Stimulated activated CD4-positive, alpha-beta T cell treated with anti-CD3 and anti-CD28 coated beads, Interleukin-1b, Interleukin-23, amount 100 ng/mL, for 1 hour (primary cell): ENCODE measurements around the gene GAS2L2.

Source experiments
- DNase-seq, 2 donors: peaks; one replicate each; pipeline ENCODE4 v3.0.0-alpha.2; 2020; ENCODE audit warnings: low read depth in 2 of 2

Gene GAS2L2

DNA sequence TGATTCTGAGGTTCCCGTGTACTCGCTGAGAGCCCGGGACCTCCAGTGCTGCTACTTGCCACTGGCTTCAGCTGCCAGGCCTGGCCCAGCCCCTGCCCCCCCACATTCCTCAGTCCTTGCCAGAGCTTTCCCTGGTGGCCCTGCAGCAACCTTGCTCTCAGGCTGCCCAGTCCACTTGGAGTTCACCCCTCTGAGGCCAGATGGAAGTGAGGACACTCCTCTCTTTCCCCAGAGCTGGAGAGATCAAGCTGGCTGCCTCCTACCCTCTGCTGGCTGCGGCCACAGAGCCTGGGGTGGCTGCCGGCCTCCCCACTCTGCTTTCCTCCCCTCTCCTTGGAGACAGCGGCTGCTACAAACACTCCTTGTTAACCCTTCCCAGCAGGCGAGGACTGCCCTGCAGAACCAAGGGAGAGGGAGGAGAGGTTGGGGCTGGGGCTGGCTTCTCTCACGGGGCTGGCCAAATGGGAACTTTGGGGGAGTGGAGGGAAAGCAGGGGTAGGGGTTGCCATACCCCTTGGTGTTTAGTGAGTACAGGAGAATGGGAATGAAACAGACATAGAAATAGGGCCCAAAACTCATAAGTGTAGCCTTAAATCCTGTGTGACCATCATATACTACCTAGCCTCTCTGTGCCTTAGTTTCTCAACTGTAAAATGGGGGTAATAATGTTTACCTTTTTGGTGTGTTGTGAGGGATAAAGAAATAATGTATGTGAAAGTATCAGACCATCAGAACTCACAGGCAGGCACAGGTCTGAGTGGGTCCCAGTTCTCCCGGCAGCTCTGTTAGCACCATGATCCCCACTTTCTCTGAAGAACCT, at the start of gene GAS2L2:
Gene GAS2L2, minus strand, starts transcription at position 295 of the 820 bp plus-strand sequence. CDS start 389 bp downstream, outside the sequence.
- DNase-seq, result no peak

DNA sequence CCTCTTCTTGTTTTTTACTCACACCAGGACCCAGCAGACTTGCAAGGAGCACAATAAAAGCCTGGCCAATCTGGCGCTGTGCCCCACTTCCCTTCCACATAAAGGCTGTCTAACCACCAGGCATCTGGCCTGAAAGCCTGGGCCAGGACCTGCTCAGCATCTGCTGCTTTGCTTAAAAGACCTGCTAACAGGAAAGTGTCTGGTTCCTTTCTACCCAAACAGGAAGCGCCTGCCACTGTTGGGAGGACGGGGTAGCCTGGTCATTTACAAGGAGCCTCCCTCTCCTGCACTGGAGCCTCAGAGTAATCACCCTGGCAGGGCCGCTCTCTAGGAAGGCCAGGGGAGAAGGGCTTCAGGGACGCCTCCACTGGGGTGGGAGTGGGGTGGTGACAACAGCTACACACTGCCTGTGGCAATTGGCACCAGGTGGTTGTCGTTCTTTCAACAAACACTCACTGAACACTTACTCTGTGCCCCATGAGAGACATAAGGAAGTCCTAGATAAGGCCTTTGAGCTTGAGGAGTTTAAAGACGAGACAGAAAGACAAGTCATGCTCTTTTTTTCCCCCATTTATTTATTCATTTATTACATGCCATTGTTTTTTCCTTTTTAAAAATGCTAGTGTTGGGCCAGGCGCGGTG, 48.7 kb upstream of the GAS2L2 start:
- DNase-seq, result no peak

DNA sequence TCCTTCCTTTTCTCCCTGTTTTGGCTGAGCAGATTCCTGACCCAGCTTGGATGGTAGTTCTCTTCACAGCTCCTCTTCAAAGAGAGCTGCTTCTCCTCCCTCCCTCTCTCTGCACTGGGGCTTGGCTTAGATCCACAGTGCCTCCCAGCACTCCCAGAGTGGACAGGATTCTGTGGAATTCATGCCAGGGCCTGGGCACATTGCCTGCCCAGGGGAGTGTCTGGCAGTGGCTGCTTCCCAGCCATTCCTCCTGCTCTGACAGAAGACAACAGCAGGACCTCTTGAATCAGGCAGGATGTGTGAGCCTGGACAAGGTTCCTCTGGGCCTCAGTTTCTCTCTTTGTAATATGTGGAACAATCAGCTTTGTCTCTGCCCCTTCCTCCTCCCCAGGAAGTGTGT, 46.9 kb upstream of the GAS2L2 start:
- DNase-seq, result no peak

DNA sequence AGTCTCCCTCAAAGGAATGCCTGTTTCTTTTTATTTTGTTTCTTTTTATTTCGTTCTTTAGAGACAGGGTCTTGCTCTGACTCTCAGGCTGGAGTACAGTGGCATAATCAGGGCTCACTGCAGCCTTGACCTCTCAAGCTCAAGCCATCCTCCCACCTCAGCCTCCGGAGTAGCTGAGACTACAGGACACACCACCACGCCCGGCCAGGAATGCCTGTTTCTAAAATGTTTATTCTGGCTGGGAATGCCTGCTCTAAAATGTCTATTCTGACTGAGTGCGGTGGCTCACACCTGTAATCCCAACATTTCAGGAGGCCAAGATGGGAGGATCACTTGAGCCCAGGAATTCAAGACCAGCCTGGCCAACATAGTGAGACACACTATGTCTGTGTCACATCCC, 44.9 kb upstream of the GAS2L2 start:
- DNase-seq, result no peak

DNA sequence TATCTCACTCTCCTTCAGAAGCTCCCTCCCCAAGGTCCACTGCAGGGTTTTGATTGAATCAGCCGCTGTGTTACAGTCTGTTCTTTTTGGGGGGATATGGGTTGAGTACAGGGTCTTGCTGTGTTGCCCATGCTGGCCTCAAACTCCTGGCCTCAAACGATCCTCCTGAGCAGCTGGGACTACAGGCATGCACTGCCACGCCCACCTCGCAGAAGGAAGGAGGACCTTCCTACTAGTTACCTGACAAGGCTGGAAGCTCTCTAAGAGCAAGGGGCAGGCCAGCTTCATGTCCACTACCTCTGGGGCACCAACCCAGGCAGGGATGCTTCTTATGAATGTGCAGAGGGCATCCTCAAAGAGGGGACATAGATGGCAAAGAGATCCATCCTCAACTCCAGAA, 44.3 kb upstream of the GAS2L2 start:
- DNase-seq, result no peak

DNA sequence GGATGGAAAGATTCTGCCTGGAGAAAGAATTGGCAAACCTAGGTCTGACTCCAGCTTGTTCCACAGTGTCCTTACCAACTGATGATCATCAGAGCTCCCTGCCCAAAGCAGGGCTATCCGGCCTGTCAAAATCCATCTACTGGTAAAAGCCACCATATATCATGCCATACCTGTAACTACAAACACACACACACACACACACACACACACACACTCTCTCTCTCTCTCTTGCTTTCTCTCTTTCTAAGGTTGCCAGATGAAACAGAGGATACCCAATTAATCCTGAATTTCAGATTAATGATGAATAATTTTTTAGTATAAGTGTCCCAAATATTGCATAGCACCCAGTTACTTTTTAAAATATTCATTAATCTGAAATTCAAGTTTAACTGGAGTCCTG, 43.9 kb upstream of the GAS2L2 start:
- DNase-seq, result no peak

DNA sequence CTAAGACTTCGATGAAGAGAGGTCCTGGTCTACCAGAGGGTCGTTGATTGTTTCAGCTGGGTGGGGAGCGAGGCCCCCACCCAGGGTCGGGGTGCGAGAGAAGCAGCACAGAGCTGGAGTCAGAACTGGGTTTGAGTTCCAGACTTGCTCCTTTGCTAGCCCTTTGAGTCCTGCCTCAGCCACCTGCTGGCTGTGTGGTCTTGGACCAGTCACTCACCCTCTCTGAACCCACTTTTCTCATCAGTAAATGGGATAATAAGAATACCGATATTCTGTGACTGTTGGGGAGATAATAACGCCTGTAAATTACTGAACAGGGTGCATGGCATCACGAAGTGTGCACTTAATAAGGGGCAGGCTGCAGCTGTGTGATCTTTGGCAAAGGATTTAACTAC, 42.8 kb upstream of the GAS2L2 start:
- no peak for DNase-seq

DNA sequence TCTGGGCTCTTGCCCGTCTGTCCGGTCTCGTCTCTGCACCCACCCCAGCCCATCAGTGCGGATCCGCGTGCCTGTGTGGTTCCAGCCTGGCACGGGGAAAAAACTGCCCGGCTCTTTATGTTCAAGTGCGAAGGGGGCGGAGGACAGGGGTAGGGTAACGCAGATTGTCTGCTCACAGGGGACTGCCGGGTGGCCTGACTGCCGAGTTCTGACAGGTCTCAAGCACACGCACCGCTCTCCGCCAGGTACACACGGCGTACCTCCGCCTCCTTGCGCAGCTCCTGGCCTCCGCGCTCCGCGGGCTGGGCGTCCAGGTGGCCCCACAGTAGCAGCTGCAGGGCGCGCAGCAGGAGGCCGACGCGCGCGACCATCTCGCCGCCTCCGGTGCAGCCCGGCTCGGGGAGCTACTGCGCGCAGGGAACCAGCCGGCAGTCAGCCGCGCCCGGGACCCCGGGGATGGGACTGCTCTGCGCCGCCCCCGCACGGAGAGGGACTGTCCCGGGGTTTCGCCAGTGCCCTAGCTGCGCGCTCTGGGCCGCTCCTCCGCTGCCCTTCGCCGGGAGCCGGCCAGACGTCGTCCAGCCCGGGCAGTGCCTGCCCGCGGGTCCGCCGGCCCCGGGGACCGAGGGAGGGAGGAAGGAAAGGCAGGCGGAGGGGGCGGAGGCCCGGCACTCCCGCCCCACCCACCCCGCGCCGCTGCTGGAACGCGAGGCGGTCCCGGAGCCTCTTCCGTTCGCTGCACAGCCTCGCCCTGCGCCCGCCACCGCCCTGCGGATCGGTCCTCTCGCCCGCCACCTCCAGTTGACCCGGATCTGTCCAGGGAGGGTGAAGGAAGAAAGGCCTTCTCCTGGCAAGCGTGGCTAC, 42.2 kb upstream of the GAS2L2 start, which contains the start of gene MMP28:
Gene MMP28, minus strand, starts transcription at position 635 of the 864 bp plus-strand sequence. Its CDS starts 264 bp downstream, at position 371.
- DNase-seq, result no peak

DNA sequence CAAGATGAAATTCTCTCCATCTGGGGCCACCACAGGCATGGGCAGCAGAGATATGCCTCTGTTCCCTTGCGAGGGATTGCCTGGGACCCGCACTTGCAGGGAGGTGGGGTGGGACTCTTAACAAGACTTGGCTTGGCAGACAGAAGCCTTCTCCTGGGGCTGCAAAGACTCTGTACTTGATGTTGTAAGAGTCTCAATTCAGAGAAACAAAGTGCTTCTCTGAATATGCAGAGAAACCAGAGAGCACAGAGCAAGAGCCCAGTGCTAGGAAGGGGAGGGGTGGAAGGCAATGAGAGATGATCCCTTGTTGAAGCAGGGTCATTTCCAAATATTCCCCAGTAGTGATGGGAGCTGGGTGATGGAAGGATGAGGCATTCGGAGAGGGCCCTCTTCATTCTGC, 40.2 kb upstream of the GAS2L2 start:
- DNase-seq, result no peak

DNA sequence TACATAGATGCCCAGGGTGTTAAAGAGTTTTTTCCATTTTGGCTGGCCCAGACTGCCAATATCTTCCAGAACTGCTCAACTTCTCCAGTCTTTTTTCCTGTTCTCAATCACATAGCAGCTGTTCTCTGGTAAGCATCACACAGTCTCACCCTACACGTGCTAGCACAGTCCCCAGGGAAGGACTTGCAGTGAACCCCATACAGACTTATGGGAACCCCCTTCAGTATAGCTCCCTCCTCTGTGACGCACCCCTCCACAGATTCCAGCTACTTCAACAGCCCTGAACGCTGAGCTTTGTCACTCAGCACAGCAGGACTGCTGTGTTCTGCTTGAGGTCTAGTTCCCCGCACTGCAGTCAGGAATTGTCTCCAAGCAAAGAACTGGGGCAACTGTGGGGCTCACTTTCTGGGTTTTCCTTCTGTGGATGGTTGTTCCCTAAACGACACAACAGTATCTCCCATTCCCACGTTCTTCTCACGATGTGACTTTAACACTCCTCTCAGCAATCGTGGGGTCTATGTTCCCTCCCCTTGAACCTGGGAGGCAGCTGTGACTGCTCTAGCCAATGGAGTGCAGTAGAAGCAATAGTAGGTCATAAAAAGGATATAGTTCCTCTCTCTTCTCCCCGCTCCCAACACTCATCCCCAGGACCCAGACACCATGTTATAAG, 38.8 kb upstream of the GAS2L2 start:
- no peak for DNase-seq

DNA sequence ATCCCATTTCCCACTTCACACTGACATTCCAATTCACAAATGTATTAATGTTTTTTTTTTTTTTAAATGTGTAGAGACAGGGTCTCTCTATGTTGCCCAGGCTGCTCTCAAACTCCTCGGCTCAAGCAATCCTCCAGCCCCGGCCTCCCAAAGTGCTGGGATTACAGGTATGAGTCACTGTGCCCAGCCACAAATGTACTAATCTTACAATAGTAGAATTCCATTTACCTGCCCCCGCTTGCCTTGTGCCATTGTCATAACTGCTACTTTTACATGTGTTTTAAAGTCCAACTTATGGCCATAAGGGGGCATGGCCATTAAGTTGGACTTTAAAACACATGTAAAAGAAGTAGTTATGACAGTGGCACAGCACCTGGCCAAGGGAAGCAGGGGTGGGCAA, 37.8 kb upstream of the GAS2L2 start:
- no peak for DNase-seq

DNA sequence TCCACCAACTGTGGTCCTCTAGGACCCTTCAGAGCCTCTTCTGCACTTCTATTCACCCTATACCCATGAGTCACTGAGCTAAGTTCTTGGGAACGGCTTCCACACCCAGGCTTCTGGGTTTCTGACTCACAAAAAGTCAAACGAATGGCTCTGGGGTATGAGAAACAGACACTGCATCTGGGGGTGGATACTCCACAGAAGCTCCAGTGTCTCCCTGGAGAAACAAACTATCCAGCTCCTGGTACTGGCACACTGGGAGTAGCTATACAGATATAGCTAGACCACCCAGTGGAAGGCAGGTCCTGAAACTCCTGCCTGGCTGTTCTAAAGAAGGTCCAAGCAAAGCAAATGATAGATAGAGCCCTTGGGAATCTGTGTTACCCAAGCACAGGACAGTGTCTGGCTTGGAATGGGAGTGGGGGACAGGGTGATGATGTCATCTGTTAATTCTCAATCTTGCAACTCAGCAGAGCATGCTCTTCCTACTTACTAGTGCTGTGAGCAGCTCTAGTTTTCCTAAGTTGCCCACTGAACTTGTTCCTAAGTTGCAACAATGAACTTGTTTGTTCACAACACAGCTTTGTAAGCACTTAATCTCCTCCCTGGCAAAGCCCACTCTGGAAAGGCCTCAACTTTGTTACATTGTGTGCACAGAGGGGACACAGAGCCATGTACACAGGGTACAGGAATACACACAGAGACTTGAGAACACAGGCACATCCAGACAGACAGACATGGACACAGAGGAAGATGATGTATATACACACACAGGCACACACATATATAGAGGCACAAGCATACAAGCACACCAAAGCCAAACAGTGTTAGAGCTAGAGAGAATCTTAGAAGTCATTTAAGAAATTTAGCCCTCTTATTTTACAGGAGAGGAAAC, 35.7 kb upstream of the GAS2L2 start:
- DNase-seq, result no peak

DNA sequence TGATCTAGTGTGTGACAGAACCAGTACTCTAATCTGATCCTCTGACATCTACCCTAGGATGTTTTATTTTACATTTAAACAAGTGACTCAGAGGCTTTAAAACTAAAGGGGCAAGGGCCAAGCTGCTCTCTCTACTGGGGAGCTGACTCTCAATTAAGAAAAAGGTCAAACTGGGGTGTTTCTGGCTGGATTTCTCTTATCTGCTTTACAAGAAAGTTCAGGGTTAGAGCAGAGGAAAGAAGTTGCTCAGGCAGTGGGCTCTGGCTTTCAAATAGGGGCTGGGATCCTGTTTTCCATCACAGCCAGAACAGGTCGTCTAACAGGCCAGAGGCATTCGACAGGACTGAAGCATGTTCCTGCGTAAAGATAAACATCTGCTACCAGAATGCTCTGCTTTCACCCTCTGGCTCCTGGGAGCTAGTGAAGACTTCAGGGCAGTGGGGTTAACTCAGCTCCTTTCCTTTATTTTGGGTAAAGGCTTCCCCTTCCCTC, 33.9 kb upstream of the GAS2L2 start:
- DNase-seq, result no peak

DNA sequence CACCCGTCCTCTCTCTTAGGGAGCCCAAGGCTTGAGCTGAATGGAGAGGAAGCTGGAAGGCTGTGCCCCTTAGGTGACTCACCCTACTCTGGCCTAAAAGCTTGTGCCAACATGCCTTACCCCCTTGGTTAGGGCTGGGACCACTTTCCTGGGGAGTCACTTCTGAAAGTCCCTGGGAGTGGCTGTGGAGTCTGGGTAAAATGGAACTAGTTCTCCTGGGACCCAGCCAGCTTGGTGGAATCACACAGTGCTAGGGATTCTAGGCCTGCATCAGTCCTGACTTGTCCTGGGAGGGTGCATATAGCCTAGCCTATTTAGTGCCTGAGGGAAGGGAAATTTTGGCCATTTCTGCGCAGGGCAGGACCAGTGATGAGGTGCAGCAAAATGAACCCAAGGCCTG, 31.9 kb upstream of the GAS2L2 start:
- DNase-seq, result no peak

DNA sequence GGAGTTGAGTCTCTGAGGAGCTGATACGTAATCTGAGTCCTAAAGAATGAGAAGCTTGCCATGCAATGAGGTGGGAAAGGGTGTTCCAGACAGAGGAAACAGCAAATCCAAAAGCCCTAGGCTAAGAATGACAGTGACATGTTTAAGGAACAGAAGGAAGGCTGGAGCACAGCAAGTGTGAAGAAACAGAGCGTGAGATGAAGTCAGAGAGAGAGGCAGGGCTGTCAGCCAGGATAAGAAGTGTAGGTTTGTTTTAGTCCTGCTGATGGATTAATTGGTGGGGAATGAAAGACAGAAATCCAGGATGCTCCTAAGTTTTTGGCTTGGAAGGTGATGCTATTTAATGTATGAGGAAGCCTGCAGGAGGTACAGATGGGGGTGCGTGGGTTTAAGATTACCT, 27.9 kb upstream of the GAS2L2 start:
- no peak for DNase-seq

DNA sequence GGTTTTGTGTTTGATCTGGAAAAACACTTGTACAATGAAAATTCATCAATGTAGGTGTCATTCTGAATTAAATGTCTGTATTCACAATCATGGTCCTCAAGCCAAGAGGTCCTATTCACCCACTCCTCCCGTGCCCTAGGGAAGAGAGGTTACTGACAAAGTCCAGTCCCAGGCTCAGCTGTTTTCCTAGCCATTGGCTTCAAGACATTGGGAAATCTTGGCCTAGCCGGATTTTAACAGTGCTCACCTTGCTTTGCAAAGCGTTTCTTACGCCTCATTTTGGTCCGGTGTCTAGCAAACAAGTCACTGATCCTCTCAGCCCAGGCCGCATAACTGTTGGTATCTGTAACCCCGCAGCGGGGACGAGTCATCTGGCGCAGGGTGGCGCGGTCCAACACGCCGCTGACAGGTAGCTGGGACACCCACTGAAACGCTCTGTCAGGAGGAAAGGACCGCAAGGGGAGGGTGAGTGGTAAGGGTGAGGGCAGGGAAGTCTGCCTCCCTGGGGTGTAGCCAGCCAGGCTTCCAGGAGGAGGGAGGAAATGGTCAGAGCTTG, 25.7 kb upstream of the GAS2L2 start:
- no peak for DNase-seq

DNA sequence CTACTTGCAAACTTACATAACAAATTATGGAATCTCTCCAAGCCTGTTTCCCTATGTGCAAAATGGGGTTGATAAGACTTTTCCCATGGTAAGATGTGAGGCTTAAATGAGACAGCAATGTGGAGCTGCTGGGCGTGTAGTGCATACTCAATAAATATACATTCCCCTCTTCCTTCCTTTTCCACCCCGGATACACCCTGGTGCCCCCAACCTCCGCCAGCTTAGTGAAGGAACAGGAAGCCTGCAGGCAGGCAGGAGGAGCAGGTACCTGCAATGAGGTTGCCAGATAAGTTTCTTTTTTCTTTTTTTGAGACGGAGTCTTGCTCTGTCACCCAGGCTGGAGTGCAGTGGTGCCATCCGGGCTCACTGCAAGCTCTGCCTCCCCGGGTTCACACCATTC, 22.5 kb upstream of the GAS2L2 start:
- no peak for DNase-seq

DNA sequence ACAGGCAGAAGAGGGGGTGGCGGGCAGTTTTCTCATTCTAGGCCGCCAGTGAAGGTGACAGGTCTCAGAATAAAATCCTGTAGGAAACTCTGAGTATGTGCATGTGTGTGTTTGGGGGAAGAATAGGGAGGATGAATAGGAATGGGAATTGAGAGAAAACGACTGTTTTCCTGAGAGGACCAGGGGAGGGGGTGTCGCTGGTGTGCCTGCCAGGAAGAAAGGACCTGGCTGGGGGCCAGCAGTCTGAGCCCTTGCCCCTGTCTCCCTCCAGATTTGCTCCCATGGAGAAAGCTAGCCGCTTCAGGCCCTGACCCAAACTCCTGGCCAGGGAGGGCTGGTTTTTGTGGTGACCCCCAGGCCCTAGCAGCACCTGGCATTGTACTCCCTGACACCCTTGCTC, 22.0 kb upstream of the GAS2L2 start:
- DNase-seq, result no peak

DNA sequence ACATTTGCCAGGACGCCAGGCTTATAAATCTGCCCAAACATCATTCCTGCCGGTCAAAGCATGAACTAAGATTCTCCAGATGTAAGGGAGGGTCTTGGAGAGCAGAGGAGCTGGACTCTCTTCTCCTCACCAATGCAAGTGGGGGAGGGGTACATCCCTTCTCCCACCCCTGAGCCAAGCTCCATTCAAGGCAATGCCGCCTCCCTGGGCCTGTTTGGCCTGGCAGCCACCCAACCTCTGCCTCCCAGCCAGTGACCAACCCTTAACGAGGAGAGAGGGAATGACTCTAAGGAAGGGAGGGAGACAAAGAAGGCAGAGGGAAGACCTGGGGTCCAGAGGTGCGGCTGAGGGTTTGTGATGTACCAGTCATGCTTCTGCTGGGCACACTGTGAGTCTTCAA, 21.5 kb upstream of the GAS2L2 start:
- no peak for DNase-seq

DNA sequence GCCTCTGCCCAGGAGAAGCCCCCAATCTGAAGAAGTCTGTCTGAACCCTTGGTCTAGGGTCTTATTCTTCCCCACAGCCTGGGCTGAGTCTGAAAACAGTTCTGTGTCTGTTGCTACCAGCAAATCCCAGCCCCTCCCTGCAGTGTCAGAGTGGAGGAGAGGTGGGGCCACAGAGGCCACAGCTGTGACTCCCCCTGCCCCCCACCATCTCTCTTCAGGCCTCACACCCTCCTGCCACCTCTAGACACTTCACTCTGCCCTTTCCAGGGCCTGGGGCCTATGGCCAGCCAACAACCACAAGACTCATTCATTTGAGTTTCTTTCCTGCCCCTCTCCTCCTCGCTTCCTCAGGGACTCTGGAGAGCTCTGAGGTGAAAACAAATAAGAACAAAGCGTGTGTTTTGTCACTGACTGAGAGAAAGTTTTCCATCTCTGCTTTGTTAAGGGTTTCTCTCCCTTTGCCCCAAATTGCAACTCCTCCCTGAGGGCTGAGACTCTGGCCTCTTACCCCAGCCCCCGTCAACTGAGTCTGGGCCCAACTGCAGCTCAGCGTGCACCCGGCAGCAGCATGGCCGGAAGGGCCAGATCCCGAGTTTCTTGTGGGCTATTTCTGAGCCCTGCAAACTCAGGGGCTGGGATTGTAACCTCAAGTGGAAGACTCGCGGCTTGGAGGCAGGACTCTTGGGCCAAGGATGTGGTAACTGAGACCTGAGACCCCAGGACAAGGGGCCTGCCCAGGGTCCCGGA, 20.8 kb upstream of the GAS2L2 start:
- no peak for DNase-seq
